Measurements from ENCODE around the gene VPS51.

VPS51 gene

DNA sequence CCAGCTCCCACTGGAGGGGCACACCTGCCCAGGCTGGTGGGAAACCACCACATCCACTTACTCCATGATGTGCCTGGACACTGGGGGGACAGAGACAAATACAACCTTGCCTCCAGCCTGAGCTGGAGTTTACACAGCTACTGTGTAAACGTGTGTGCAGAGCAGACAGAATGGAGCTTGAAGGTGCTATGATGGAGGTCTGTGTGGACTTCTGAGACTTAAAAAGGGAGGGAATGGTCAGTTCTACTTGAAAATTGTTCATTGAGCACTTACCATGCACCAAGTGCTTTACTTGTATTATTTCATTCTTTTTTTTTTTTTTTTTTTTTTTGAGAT, 23.4 kb upstream of the VPS51 start:
- DNase-seq (ENCODE audit: low spot score), result no peak

DNA sequence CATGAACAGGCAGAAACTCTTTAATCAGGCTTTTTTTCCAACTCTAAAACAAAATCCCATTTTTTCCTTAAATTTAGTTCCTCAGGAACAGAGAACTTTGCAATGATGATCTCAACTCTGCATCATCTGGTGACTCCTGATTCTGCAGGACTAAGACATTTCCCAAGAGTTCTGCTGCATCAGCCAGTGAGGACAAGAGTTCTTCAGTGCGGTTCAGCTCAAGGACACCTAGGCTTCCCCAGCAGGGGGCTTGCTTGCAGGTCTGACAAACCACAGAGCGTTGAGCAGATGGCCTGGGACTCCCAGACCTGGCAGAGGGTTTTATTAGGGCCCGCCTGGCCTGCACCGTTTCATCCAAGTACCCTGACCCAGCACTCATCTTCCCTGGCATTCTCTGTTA, 18.6 kb upstream of the VPS51 start:
- DNase-seq (ENCODE audit: low spot score), result no peak

DNA sequence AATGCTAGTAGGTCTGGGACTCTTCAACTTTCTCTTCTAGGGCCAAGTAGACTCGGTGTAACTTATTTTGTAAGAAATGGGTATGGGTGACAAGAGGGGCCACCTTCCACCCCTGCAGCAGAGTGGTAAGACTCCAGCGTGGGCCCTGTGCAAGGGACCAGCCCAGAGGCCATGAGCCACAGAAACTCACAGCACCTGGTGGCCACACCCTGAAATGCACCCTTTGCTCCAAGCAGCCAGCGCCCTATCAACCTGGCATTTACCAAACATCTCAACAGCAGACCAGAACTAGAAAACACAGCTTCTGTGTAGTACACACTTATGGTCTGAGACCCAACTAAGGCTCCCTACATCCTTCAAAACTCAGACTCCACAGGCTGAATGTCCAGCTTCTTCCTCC, 17.9 kb upstream of the VPS51 start:
- no peak for DNase-seq (ENCODE audit: low spot score)

DNA sequence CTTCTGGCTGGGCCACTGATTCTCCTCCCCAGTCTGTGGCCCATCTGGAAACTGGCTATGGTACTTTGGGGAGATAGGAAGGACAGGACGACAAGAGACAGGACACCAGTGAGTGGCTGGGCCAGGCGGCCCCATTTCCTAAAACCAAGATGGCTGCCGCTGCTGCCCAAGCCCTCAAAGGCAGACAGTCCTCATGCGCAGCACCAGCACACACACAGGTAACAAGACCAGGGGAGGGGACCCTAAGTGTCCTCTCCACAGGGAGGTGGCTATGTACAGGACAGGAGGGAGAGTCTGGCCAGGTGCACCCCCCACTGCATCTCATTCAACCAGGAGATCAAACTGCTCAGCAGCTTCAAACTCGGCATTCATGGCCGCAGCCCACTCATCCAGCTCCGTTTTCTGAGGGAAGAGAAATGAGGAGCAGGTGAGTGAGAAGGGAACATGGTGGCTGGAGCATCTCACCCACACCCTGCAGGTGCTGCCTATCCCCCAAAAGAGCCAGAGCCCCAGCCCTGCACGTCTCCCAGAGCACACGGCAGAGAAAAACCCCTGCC, 17.1 kb upstream of the VPS51 start:
- no peak for DNase-seq (ENCODE audit: low spot score)

GRCh38 chr11:65083134-65083833, 12.7 kb upstream of the VPS51 start:
- no peak for DNase-seq (ENCODE audit: low spot score)

DNA sequence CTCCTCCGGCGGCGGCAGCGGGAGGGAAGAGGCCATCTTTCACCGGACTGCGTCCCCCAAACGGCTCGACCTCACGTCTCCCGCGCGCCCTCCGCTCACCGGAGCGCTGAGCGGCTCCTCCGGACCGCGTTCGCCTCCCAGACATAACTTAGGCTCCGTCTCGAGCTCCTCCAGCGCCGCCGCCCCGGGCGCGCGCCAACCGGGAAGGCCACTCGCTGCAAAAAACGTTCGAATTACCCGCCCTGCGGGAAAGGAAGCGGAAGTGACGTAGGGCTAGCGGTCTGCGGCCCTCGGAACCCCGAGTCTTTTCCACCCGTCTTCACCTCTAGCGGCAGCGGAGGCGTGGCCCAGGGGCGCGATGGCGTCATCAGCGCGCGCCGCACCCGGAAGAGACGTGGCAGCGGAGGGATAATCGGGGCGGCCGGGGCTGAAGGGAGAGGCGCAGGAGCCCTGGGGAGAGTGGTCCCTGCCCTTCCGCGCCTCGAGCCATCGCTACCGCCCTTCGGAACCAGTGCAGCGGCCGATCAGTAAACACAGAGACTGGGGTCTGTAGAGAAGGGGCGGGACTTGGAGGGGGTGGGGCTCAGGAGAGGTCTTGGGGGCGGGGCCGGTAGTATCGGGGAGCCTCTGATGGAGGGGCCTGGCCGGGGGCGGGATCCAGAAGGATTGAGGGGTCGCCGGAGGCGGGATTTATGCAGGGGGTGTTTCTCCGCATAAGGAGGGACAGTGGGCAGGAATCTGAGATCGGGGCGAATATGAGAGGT, 12.0 kb upstream of the VPS51 start, which contains the start of the genes CDCA5 and ZFPL1:
TSS of gene CDCA5 (minus strand) at position 207 of the 764 bp plus-strand sequence. CDS start at position 145, 62 bp downstream.
TSS of gene ZFPL1 (plus strand) at position 389 of the 764 bp plus-strand sequence. CDS start 477 bp downstream, outside the sequence.
- peak; percentile 92 for DNase-seq (ENCODE audit: low spot score)

DNA sequence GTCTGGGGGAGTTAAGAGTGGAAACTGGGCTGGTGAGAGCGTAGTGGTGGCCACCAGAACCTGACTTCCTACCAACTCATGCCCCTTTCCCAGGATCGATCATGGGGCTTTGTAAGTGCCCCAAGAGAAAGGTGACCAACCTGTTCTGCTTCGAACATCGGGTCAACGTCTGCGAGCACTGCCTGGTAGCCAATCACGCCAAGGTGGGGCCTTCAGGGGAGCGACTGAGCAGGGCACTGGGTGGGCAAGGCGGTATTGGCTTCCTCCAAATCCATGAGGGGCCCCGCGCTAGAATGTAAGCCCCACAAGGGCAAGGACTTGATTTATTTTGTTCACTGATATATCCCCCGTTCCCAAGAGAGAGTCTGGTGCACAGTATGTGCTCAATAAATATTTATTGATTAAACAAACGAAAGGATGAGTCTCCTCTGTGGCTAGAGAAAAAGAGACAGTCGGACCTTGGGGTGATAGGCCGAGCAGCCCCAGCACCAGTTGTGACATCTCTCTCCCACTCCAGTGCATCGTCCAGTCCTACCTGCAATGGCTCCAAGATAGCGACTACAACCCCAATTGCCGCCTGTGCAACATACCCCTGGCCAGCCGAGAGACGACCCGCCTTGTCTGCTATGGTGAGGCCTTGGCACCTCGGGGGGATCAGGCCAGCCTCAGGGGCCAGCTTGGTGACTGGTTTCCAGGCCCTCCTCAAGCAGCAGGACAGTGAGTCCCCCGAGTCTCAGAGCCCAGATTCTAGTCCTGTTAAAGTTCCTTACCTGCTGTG, 11.2 kb upstream of the VPS51 start:
- DNase-seq (ENCODE audit: low spot score), result no peak

- DNase-seq (ENCODE audit: low spot score), result no peak
Observed at GRCh38 chr11:65085446-65085845, 10.6 kb upstream of the VPS51 start.

- no peak for DNase-seq (ENCODE audit: low spot score)
Observed at GRCh38 chr11:65086809-65087208, 9.2 kb upstream of the VPS51 start.

- DNase-seq (ENCODE audit: low spot score), result no peak
Observed at GRCh38 chr11:65087216-65087615, 8.8 kb upstream of the VPS51 start.

- DNase-seq (ENCODE audit: low spot score), result no peak
Observed at GRCh38 chr11:65087827-65088226, 8.2 kb upstream of the VPS51 start.

DNA sequence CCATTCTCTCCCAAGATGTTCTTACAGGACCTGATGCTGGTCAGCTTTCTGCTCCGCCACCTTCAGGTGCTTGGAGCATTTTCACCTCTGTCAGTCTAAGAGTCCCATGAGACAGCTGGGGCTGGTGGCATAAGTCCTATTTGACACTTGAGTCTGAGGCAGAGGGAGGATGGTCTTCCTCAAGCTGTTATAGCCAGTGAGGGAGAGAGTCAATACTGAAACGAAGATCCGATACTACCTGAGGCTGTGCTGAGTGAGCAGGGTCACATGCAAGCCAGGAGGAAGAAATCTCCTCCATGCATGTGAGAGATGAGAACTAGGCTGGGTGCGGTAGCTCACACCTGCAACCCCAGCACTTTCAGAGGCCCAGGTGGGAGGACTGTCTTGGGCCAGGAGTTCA, 6.4 kb upstream of the VPS51 start:
- DNase-seq (ENCODE audit: low spot score), result no peak

- peak; percentile 86 for DNase-seq (ENCODE audit: low spot score)
Observed at GRCh38 chr11:65090628-65091027, 5.4 kb upstream of the VPS51 start.

DNA sequence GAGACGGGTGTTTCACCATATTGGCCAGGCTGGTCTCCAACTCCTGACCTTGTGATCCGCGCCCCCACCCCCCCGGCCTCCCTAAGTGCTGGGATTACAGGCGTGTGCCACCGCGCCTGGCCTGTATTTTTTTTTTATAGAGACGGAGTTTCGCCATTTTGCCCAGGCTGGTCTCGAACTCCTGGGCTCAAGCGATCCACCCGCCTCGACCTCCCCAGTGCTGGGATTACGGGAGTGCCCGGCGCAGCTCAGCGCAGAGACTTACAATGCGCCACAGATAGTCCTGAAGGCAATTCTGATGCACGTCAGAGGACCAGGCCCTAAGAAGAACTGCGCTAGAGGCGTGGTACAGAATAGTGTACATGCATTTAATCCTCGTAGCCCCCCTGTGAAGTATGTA, 587 bp upstream of the VPS51 start:
- DNase-seq (ENCODE audit: low spot score), result no peak

GRCh38 chr11:65096926-65097325, 912 bp downstream of the VPS51 start:
- DNase-seq (ENCODE audit: low spot score), result no peak

DNA sequence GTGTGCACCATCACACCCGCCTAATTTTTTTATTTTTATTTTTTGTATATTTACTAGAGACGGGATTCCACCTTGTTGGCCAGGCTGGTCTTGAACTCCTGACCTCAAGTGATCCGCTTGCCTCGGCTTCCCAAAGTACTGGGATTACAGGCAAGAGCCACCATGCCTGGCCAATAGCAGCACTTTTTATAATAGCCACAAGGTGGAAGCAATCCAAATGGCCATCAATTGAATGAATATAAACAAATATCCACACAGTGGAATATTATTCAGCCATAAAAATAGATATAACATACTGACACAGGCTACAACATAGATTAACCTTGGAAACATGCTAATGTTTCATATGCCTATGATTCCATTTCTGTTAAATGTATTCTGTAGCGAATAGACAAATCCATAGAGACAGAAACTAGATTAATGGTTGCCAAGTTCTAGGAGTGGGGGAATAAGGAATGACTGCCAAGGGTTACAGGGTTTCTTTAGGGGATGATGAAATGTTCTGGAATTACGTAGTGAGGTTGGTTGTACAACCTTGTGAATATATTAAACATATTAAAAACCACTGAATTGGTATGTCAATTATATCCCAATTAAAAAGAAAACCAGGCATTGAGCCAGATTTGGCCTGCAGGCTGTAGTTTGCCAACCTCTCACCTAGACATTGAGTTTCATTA, 4.8 kb downstream of the VPS51 start:
- no peak for DNase-seq (ENCODE audit: low spot score)

DNA sequence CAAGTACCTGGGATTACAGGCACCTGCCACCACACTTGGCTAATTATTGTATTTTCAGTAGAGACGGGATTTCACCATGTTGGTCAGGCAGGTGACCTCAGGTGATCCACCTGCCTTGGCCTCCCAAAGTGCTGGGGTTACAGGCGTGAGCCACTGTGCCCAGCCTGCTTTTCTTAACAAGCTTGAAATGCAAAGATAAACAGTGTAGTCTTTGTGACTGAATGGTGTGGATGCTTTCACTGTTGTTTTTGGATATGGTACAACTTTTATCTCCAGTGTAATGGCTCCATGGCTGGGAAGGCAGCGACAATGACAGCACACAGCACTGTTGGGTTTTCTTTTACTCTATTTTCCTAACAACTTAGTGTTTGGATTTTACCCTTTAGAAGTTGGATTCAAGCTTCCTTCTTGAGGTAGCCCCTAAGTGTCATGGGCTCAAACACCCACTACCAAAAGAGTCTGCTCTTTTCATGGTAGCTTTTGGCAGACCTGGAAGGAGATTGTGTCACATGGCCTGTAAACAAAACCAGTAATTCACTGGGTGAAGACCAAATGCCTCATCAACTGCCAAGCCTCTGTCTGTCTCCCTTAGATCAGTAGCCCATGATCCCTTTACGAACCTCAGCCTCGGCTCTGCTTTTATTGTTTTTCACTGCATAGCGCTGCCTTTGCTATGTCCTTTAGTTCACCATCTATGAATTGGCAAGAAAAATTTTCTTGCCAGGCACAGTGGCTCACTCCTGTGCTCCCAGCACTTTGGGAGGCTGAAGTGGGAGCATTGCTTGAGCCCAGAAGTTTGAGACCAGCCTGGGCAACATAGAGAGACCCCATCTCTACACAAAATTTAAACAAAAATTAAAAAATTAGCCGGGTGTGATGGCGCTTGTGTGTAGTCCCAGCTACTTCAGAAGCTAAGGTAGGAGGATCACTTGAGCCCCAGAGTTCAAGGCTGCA, 6.4 kb downstream of the VPS51 start:
- peak; percentile 88 for DNase-seq (ENCODE audit: low spot score)

- no peak for DNase-seq (ENCODE audit: low spot score)
Observed at GRCh38 chr11:65103476-65103875, 7.5 kb downstream of the VPS51 start.

DNA sequence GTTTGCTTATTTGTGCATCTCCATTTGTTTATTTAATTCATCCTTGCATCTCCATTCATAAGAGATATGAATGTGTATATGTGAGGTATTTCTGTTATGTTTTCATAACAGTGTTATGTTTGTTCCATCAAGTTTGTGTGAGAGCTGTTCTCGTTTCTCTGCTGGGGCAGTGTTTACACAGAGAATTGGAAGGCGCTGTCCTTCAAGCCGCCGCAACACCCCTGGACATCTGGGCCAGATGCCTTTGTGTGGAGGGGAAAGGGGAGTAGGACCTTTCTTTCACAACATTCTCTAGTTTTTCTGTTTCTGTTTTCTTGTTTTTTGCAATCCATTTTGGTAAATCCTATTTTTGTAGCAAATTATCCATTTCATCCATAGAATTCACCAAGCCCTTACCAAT, 8.6 kb downstream of the VPS51 start:
- DNase-seq (ENCODE audit: low spot score), result no peak

DNA sequence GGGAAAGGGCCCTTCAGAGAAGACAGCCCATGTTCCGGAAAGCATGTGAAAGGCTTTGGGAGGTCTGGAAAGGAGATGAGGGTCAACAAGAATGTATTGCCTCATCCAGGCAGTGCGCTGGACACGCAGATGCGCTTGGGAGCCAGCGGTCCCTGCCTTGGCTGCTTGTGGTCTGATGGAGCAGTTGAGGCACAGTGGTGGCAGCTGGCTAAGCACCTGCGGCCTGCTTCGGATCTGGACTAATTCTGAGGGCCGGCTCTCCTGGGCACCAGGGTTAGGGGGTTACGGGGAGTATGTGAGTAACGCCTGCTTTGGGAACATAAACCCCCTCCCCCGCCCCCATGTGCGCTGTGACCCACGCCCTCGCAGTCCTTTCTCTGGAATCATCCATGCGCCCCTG, 11.1 kb downstream of the VPS51 start:
- no peak for DNase-seq (ENCODE audit: low spot score)

Measured in globus pallidus (tissue), 1 donor.